NCI-H1417 (cell line): ENCODE measurements around the gene CCL8.

Experiments used
- DNase-seq, 3 experiments: peaks; one replicate each; lab custom pipeline; 2025; lab: John Stamatoyannopoulos, UW

Gene CCL8

GRCh38 chr17:34319039-34319483 lies at the start of gene CCL8:
Gene CCL8, plus strand, starts transcription at chr17:34319435. Its CDS starts 67 bp downstream, at chr17:34319502.
- no peak for DNase-seq

GRCh38 chr17:34269969-34270368 lies 49.3 kb upstream of the CCL8 start, which contains the start of gene CCL7:
Gene CCL7, plus strand, starts transcription at chr17:34270221. Its CDS starts 70 bp downstream, at chr17:34270291.
- no peak for DNase-seq

- no peak for DNase-seq
These were observed 43.4 kb upstream of the CCL8 start for GRCh38 chr17:34275881-34276280.

- no peak for DNase-seq
These were observed 42.4 kb upstream of the CCL8 start for GRCh38 chr17:34276826-34277225.

GRCh38 chr17:34283571-34283970 lies 35.7 kb upstream of the CCL8 start:
- DNase-seq = no peak

- DNase-seq = no peak
These were observed 33.9 kb upstream of the CCL8 start, which contains the start of gene CCL11 for GRCh38 chr17:34285286-34285792. Gene CCL11, plus strand, starts transcription at chr17:34285742. Its CDS starts 67 bp downstream, at chr17:34285809.

GRCh38 chr17:34287875-34288274 lies 31.4 kb upstream of the CCL8 start:
- DNase-seq = no peak

- DNase-seq = no peak
These were observed 28.6 kb upstream of the CCL8 start for GRCh38 chr17:34290586-34290985.

- DNase-seq = no peak
These were observed 27.4 kb upstream of the CCL8 start for GRCh38 chr17:34291721-34292348.

GRCh38 chr17:34299027-34299426 lies 20.2 kb upstream of the CCL8 start:
- no peak for DNase-seq

- DNase-seq = no peak
These were observed 19.2 kb upstream of the CCL8 start for GRCh38 chr17:34299956-34300577.

- DNase-seq = no peak
These were observed 18.4 kb upstream of the CCL8 start for GRCh38 chr17:34300652-34301370.

GRCh38 chr17:34301986-34302385 lies 17.2 kb upstream of the CCL8 start:
- DNase-seq = no peak

GRCh38 chr17:34302636-34303035 lies 16.6 kb upstream of the CCL8 start:
- DNase-seq = no peak

- DNase-seq = no peak
These were observed 15.6 kb upstream of the CCL8 start for GRCh38 chr17:34303606-34304005.

GRCh38 chr17:34305061-34305460 lies 14.2 kb upstream of the CCL8 start:
- DNase-seq = no peak

GRCh38 chr17:34305606-34306005 lies 13.6 kb upstream of the CCL8 start:
- DNase-seq = no peak

GRCh38 chr17:34306466-34306865 lies 12.8 kb upstream of the CCL8 start:
- DNase-seq = no peak

- DNase-seq = no peak
These were observed 12.1 kb upstream of the CCL8 start for GRCh38 chr17:34307110-34307509.

GRCh38 chr17:34308371-34308770 lies 10.9 kb upstream of the CCL8 start:
- no peak for DNase-seq

GRCh38 chr17:34311291-34311690 lies 7.9 kb upstream of the CCL8 start:
- DNase-seq = no peak

- DNase-seq = no peak
These were observed 7.2 kb upstream of the CCL8 start for GRCh38 chr17:34312080-34312479.

- DNase-seq = no peak
These were observed 6.1 kb upstream of the CCL8 start for GRCh38 chr17:34313164-34313563.
